H1 (cell line): ENCODE results near the gene CBARP. TPM values are rescaled to one million over a fixed set of nuclear protein-coding genes. Genes with fewer than 3 reads are reported as not detected.

Source experiments
- CTCF ChIA-PET: fragments of 300-600 bp; sonication (Branson Sonifier 250); formaldehyde crosslinking; loops from one replicate; lab custom pipeline; 2021; ENCODE audit not compliant: partially characterized antibody; lab: Charles Lee
- POLR2A ChIA-PET: fragments of 300-600 bp; sonication (Branson Sonifier 250); formaldehyde crosslinking; loops from one replicate; lab custom pipeline; 2021; ENCODE audit warnings: inconsistent platforms; ENCODE audit not compliant: partially characterized antibody; lab: Charles Lee
- DNase-seq, 2 experiments: peaks; one replicate each; pipeline versions ENCODE4 v3.0.0 to v3.0.0-alpha.2; 2010 to 2022; ENCODE audit warnings: low spot score in 2 of 2, low read depth in 1 of 2, mixed read lengths in 1 of 2
- FAIRE-seq: peaks from 2 replicates; lab custom pipeline; 2011; peaks lifted over from hg19 to GRCh38; lab: Jason Lieb, UNC
- H2AFZ ChIP-seq: 2 replicates; pipeline ENCODE4 v1.8.1; 2012; ENCODE audit warnings: low read length, inconsistent platforms
- H2AK5ac ChIP-seq: 2 replicates; pipeline ENCODE4 v1.6.1; 2013; ENCODE audit warnings: low read depth, low read length
- H2BK120ac ChIP-seq: replicated peaks from 2 replicates; pipeline ENCODE3; 2013; ENCODE audit warnings: low read depth, low read length, inconsistent platforms
- H2BK12ac ChIP-seq: 2 replicates; pipeline ENCODE4 v1.6.1; 2013; ENCODE audit warnings: low read depth, low read length
- H2BK15ac ChIP-seq: 2 replicates; pipeline ENCODE4 v1.6.1; 2013; ENCODE audit warnings: low read length
- H2BK20ac ChIP-seq: 2 replicates; pipeline ENCODE4 v1.6.1; 2013; ENCODE audit warnings: low read length
- H2BK5ac ChIP-seq: 2 replicates; pipeline ENCODE4 v1.6.1; 2013; ENCODE audit warnings: low read depth, low read length
- H3K14ac ChIP-seq: 2 replicates; pipeline ENCODE4 v1.6.1; 2013; ENCODE audit warnings: inconsistent platforms; ENCODE audit not compliant: insufficient read length
- H3K18ac ChIP-seq: 2 replicates; pipeline ENCODE4 v1.6.1; 2013; ENCODE audit warnings: low read length; ENCODE audit errors: extremely low read depth
- H3K23ac ChIP-seq: 2 replicates; pipeline ENCODE4 v1.6.1; 2013; ENCODE audit warnings: inconsistent platforms; ENCODE audit not compliant: insufficient read length
- H3K23me2 ChIP-seq: 2 replicates; pipeline ENCODE4 v1.6.1; 2013; ENCODE audit warnings: low read depth, low read length
- H3K27ac ChIP-seq: 2 replicates; pipeline ENCODE4 v1.6.1; 2011; ENCODE audit warnings: low read depth, low read length, inconsistent platforms
- H3K27me3 ChIP-seq, 4 experiments: replicated peaks in 1 of 4; 1 replicate in 1 of 4; 2 replicates in 3 of 4; pipeline versions ENCODE4 v1.6.1 to v1.8.1; 2011 to 2013; ENCODE audit warnings: low read length in 3 of 4, mild to moderate bottlenecking in 3 of 4, inconsistent platforms in 2 of 4, mixed read lengths in 2 of 4, moderate library complexity in 1 of 4; ENCODE audit not compliant: control insufficient read depth in 3 of 4, insufficient read depth in 3 of 4; ENCODE audit errors: extremely low read depth in 1 of 4
- H3K36me3 ChIP-seq, 4 experiments: 2 replicates each; pipeline versions ENCODE4 v1.6.1 to v1.8.1; 2011 to 2013; ENCODE audit warnings: mild to moderate bottlenecking in 4 of 4, low read length in 3 of 4, moderate library complexity in 2 of 4, control low read depth in 1 of 4, inconsistent platforms in 1 of 4; ENCODE audit not compliant: insufficient read depth in 4 of 4, control insufficient read depth in 2 of 4
- H3K4ac ChIP-seq: replicated peaks from 2 replicates; pipeline ENCODE3; 2013; ENCODE audit warnings: low read length, low read depth, mixed read lengths, inconsistent platforms; ENCODE audit not compliant: insufficient read length
- H3K4me1 ChIP-seq, 4 experiments: replicated peaks in 1 of 4; 1 replicate in 1 of 4; 2 replicates in 3 of 4; pipeline versions ENCODE4 v1.6.1 to v1.8.1; 2011 to 2013; ENCODE audit warnings: low read length in 3 of 4, inconsistent platforms in 2 of 4, mixed read lengths in 1 of 4; ENCODE audit not compliant: insufficient read depth in 4 of 4, control insufficient read depth in 3 of 4
- H3K4me2 ChIP-seq, 2 experiments: 2 replicates each; pipeline versions ENCODE4 v1.6.1 to v1.8.1; 2011 to 2013; ENCODE audit warnings: low read depth in 2 of 2, low read length in 2 of 2, control low read depth in 1 of 2, inconsistent platforms in 1 of 2, mild to moderate bottlenecking in 1 of 2; ENCODE audit not compliant: insufficient read depth in 1 of 2
- H3K4me3 ChIP-seq, 4 experiments: fragments of 200-600, 300-600 bp in 1 of 4; sonication (generic), shearing (Covaris generic), sonication (Bioruptor Twin) in 1 of 4; 2 replicates each; pipeline versions ENCODE4 v1.5.1 to v1.8.1; 2011 to 2016; ENCODE audit warnings: low read length in 4 of 4, low read depth in 3 of 4, control low read depth in 2 of 4, inconsistent platforms in 2 of 4, mild to moderate bottlenecking in 2 of 4, mixed read lengths in 1 of 4, moderate library complexity in 1 of 4; ENCODE audit not compliant: insufficient read depth in 2 of 4; ENCODE audit errors: extremely low read depth in 1 of 4
- H3K56ac ChIP-seq: replicated peaks from 2 replicates; pipeline ENCODE3; 2013; ENCODE audit warnings: low read depth, mild to moderate bottlenecking, mixed read lengths, low read length, inconsistent platforms; ENCODE audit not compliant: insufficient read length
- H3K79me1 ChIP-seq: 2 replicates; pipeline ENCODE4 v1.6.1; 2013; ENCODE audit warnings: low read depth, low read length, control low read depth
- H3K79me2 ChIP-seq, 2 experiments: 2 replicates each; pipeline versions ENCODE4 v1.6.1 to v1.8.1; 2012 to 2013; ENCODE audit warnings: low read length in 2 of 2, mild to moderate bottlenecking in 2 of 2, inconsistent platforms in 1 of 2; ENCODE audit not compliant: insufficient read depth in 2 of 2, control insufficient read depth in 1 of 2
- H3K9ac ChIP-seq, 4 experiments: replicated peaks in 1 of 4; 1 replicate in 1 of 4; 2 replicates in 3 of 4; pipeline versions ENCODE4 v1.6.1 to v1.8.1; 2011 to 2013; ENCODE audit warnings: low read depth in 3 of 4, low read length in 3 of 4, control low read depth in 2 of 4, mild to moderate bottlenecking in 2 of 4, moderate library complexity in 2 of 4, inconsistent platforms in 1 of 4; ENCODE audit errors: extremely low read depth in 1 of 4
- H3K9me3 ChIP-seq, 2 experiments: 2 replicates each; pipeline versions ENCODE4 v1.6.1 to v1.8.1; 2012 to 2013; ENCODE audit warnings: mild to moderate bottlenecking in 2 of 2, moderate library complexity in 2 of 2, control low read depth in 1 of 2, inconsistent platforms in 1 of 2, low read depth in 1 of 2, low read length in 1 of 2, mixed read lengths in 1 of 2; ENCODE audit not compliant: insufficient read depth in 2 of 2
- H4K20me1 ChIP-seq, 2 experiments: replicated peaks in 1 of 2; 2 replicates each; pipeline versions ENCODE3 to v1.8.1; 2011 to 2013; ENCODE audit warnings: inconsistent platforms in 2 of 2, low read length in 2 of 2, mild to moderate bottlenecking in 1 of 2; ENCODE audit not compliant: insufficient read depth in 2 of 2, control insufficient read depth in 1 of 2
- H4K5ac ChIP-seq: 2 replicates; pipeline ENCODE4 v1.6.1; 2013; ENCODE audit warnings: low read length, low read depth, mixed read lengths, inconsistent platforms; ENCODE audit not compliant: insufficient read length
- H4K8ac ChIP-seq: 2 replicates; pipeline ENCODE4 v1.8.0; 2013; ENCODE audit warnings: mild to moderate bottlenecking, moderate library complexity, low read length, inconsistent platforms; ENCODE audit not compliant: insufficient read depth; ENCODE audit errors: extremely low read depth
- H4K91ac ChIP-seq: replicated peaks from 2 replicates; pipeline ENCODE3; 2013; ENCODE audit warnings: low read length, mixed read lengths, inconsistent platforms; ENCODE audit not compliant: insufficient read length
- CHD2 ChIP-seq: IDR thresholded peaks from 2 replicates; pipeline ENCODE4 v1.6.1; 2012; ENCODE audit warnings: low read length, improper control_type of control experiment
- EGR1 ChIP-seq: IDR thresholded peaks from 2 replicates; pipeline ENCODE4 v1.6.1; 2011; ENCODE audit warnings: low read depth, low read length, borderline replicate concordance
- HDAC2 ChIP-seq, 2 experiments: fragments of 300-600 bp in 1 of 2; sonication (generic) in 1 of 2; IDR thresholded peaks; 2 replicates each; pipeline ENCODE4 v1.6.1; 2011 to 2012; ENCODE audit warnings: low read depth in 2 of 2, low read length in 2 of 2, mild to moderate bottlenecking in 2 of 2, moderate library complexity in 2 of 2, borderline replicate concordance in 1 of 2, inconsistent platforms in 1 of 2
- JUN ChIP-seq: IDR thresholded peaks from 2 replicates; pipeline ENCODE4 v1.6.1; 2011; ENCODE audit warnings: low read depth, mild to moderate bottlenecking, improper control_type of control experiment, low read length
- JUND ChIP-seq: IDR thresholded peaks from 2 replicates; pipeline ENCODE4 v1.6.1; 2011; ENCODE audit warnings: mild to moderate bottlenecking, improper control_type of control experiment, low read length
- MAFK ChIP-seq: IDR thresholded peaks from 2 replicates; pipeline ENCODE4 v1.6.1; 2012; ENCODE audit warnings: low read depth, mild to moderate bottlenecking, improper control_type of control experiment, low read length
- POLR2AphosphoS5 ChIP-seq: IDR thresholded peaks from 2 replicates; pipeline ENCODE4 v1.6.1; 2011; ENCODE audit warnings: low read depth, low read length
- POU5F1 ChIP-seq: IDR thresholded peaks from 2 replicates; pipeline ENCODE4 v1.6.1; 2011; ENCODE audit warnings: low read depth, mild to moderate bottlenecking, low read length, moderate library complexity
- RXRA ChIP-seq: IDR thresholded peaks from 2 replicates; pipeline ENCODE4 v1.6.1; 2011; ENCODE audit warnings: low read depth, mild to moderate bottlenecking, low read length, moderate library complexity; ENCODE audit not compliant: insufficient read depth
- SIRT6 ChIP-seq: IDR thresholded peaks from one replicate; pipeline ENCODE4 v1.7.1; 2012; ENCODE audit warnings: low read length, inconsistent platforms
- YY1 ChIP-seq: IDR thresholded peaks from 2 replicates; pipeline ENCODE4 v1.6.1; 2011; ENCODE audit warnings: low read depth, mild to moderate bottlenecking, low read length
- WGBS, 2 experiments: shearing (Covaris generic) in 1 of 2; methylation state at CpG; one replicate each; pipeline versions ENCODE4 v1.1.6 to v1.1.7; 2013 to 2015; ENCODE audit warnings: low lambda C conversion rate in 2 of 2, mixed read lengths in 2 of 2, inconsistent platforms in 1 of 2, low coverage in 1 of 2, missing lambda C conversion rate in 1 of 2; ENCODE audit not compliant: insufficient replicate concordance in 2 of 2, insufficient coverage in 1 of 2, insufficient read length in 1 of 2; ENCODE audit errors: extremely low coverage in 1 of 2, missing lambda C conversion rate in 1 of 2; 5-methylcytosine and 5-hydroxymethylcytosine counted together
- polyA plus RNA-seq, 7 experiments: library from polyadenylated mRNA; depleted of rRNA in 3 of 7; stranded (reverse) in 5 of 7; unstranded in 2 of 7; fragments of >200 nt in 5 of 7; fragments of 200-250 nt in 2 of 7; gene quantifications; 1 replicate in 5 of 7; 2 replicates in 1 of 7; 4 replicates in 1 of 7; pipeline versions ENCODE4 v1.2.1 to v1.2.3, GENCODE V29; 2011 to 2013; ENCODE audit warnings: missing spikeins in 2 of 7, mixed read lengths in 2 of 7
- total RNA-seq: library from RNA; stranded (reverse); fragmentation: NEBNext Ultra II Directional; extraction: Animal tissue kit (Norgen Biotek cat#: 25700); gene quantifications from 2 replicates; pipeline ENCODE4 v1.2.1, GENCODE V29; 2021
- TF ChIP-seq, protein P1 (sequence below): IDR thresholded peaks from 2 replicates; pipeline ENCODE4 v1.6.1; 2012; ENCODE audit warnings: inconsistent platforms
- TF ChIP-seq, protein P2 (sequence below): IDR thresholded peaks from 2 replicates; pipeline ENCODE4 v1.6.1; 2011; ENCODE audit warnings: low read depth, mild to moderate bottlenecking, low read length; ENCODE audit not compliant: insufficient read depth

The CBARP gene
- total and polyA plus RNA-seq, 2 of the 8 experiments (the other 6 are each of a cell fraction or from before 2014, with no cell fraction given): 4.9 to 14.7 TPM

DNA sequence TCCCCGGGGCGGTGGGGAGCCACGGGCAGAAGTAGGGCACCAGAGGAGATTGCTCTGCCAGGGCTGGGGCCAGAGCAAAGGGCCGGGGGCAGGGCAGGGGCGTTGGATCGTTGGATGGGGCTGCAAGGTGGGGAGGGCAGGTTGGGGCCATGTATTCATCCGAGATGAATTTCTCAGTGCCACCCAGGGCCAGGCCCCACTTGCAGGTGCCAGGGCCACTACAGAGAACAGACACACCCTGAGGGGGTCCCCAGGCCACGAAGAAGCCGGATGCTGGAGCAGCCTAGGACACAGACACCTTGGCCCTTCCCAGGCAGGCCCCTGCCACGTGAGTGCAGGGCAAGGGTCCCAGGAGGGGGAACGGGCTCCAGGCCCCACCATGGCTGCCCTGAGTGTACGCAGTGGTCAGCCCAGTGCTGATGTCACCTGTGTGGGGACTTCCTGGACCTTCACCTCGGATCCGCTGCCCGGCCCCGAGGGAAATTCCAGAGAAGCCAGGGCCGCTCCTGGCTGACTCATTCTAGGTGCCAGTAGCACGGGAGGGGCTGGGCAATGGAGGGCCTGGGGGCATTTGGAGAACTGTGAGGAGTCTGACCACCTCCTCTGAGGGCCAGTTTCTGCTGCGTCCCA, 54.1 kb downstream of the CBARP start:
- POLR2A ChIA-PET: interaction anchor here (0.6 to 1.7 kb wide), 2 partner anchors 9 to 101 kb away, joined by 3 to 4 read pairs; no protein-coding TSS in a partner anchor
- TF ChIP-seq CHD2: no peak
- TF ChIP-seq POLR2AphosphoS5: no peak
- TF ChIP-seq HDAC2 (IDR thresholded peaks at IDR 0.05; ENCODE audit: borderline replicate concordance in 1 of 2, low read depth in 2 of 2, low read length in 2 of 2): no peak
- no peak for TF ChIP-seq SIRT6
- no peak for TF ChIP-seq YY1
- TF ChIP-seq POU5F1: no peak
- TF ChIP-seq JUND: no peak
- TF ChIP-seq RXRA: no peak
- TF ChIP-seq, protein P1, sequence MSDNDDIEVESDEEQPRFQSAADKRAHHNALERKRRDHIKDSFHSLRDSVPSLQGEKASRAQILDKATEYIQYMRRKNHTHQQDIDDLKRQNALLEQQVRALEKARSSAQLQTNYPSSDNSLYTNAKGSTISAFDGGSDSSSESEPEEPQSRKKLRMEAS: no peak
- TF ChIP-seq EGR1: no peak
- TF ChIP-seq JUN: no peak
- no peak for TF ChIP-seq MAFK
- TF ChIP-seq, protein P2, sequence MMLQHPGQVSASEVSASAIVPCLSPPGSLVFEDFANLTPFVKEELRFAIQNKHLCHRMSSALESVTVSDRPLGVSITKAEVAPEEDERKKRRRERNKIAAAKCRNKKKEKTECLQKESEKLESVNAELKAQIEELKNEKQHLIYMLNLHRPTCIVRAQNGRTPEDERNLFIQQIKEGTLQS: no peak

More for the DNA sequence above, 54.1 kb downstream of the CBARP start:
- H3K4me3 ChIP-seq: no peak overlapping the region
- H3K9ac ChIP-seq: no peak overlapping the region
- peaks cover 3 to 14% (median 9%) of the 10 kb centered on the region in 4 experiments for H3K4me1 ChIP-seq
- no peak overlapping the region for H2BK120ac ChIP-seq
- H3K4ac ChIP-seq: no peak overlapping the region
- no peaks in the 10 kb centered on the region for H4K20me1 ChIP-seq
- H2BK12ac ChIP-seq: 0 out of 2 replicates have a peak overlapping the region, but pooled peaks have one; percentile 60
- H3K23me2 ChIP-seq: no peaks in the 10 kb centered on the region
- no peaks in the 10 kb centered on the region for H3K36me3 ChIP-seq
- DNase-seq (no peak), FAIRE-seq (no peak)
- no peak overlapping the region; the same call in 1 of the 2 replicates for H3K27ac ChIP-seq
- no peak overlapping the region for H2AFZ ChIP-seq
- no peak overlapping the region for H3K23ac ChIP-seq
- H4K8ac ChIP-seq: peak overlapping the region; percentile 45; the same call in 1 of the 2 replicates
- H3K18ac ChIP-seq: no peak overlapping the region; the same call in 1 of the 2 replicates
- WGBS, 2 experiments: 94% methylated on average over 12 of the region's 19 CpGs; no CpG with 5 or more reads in 1 of the 2 experiments
- no peaks in the 10 kb centered on the region for H3K27me3 ChIP-seq
- CTCF ChIA-PET: interaction anchor here (0.7 to 2.9 kb wide), 5 partner anchors 8 to 261 kb away, joined by 3 to 7 read pairs (median 3); no protein-coding TSS in a partner anchor
- H3K9me3 ChIP-seq: no peaks in the 10 kb centered on the region
- H2BK20ac ChIP-seq: no peak overlapping the region
- H3K14ac ChIP-seq: no peak overlapping the region
- no peak overlapping the region for H2AK5ac ChIP-seq
- no peak overlapping the region for H4K91ac ChIP-seq
- H4K5ac ChIP-seq: no peak overlapping the region
- no peak overlapping the region for H3K4me2 ChIP-seq
- no peaks in the 10 kb centered on the region for H3K79me2 ChIP-seq
- no peak overlapping the region for H2BK5ac ChIP-seq
- no peaks in the 10 kb centered on the region for H3K79me1 ChIP-seq
- H2BK15ac ChIP-seq: no peak overlapping the region
- no peak overlapping the region for H3K56ac ChIP-seq
